OCI-LY1 (cell line): ENCODE results near the gene TEP1.

Experiments used
- H2AFZ ChIP-seq: fragments of 200-600 bp; sonication (generic), shearing (Covaris generic); 2 replicates; pipeline ENCODE4 v1.6.0; 2014; ENCODE audit warnings: antibody characterized with exemption, mild to moderate bottlenecking, low read length
- H3F3A ChIP-seq: fragments of 200-600 bp; sonication (generic), shearing (Covaris generic); 2 replicates; pipeline ENCODE4 v1.6.0; 2014; ENCODE audit warnings: mild to moderate bottlenecking, antibody characterized with exemption, low read length, moderate library complexity; ENCODE audit not compliant: insufficient read depth
- H3K27ac ChIP-seq: fragments of 200-600 bp; sonication (generic); 2 replicates; pipeline ENCODE4 v1.5.1; 2014; ENCODE audit warnings: low read length, mixed run types, mild to moderate bottlenecking, low read depth; ENCODE audit not compliant: poor library complexity, severe bottlenecking
- H3K27me3 ChIP-seq: fragments of 200-600 bp; sonication (generic); 2 replicates; pipeline ENCODE4 v1.6.0; 2014; ENCODE audit warnings: antibody characterized with exemption, mild to moderate bottlenecking, low read length, moderate library complexity; ENCODE audit not compliant: insufficient read depth
- H3K36me3 ChIP-seq: fragments of 200-600 bp; sonication (generic); 2 replicates; pipeline ENCODE4 v1.6.1; 2014; ENCODE audit warnings: mild to moderate bottlenecking, antibody characterized with exemption, low read length, moderate library complexity, mixed read lengths; ENCODE audit not compliant: insufficient read depth
- H3K4me1 ChIP-seq: fragments of 200-600 bp; sonication (generic); 2 replicates; pipeline ENCODE4 v1.5.1; 2014; ENCODE audit warnings: mild to moderate bottlenecking, low read length, moderate library complexity; ENCODE audit not compliant: insufficient read depth, severe bottlenecking
- H3K4me2 ChIP-seq: fragments of 200-600 bp; sonication (generic), shearing (Covaris generic); 2 replicates; pipeline ENCODE4 v1.6.1; 2014; ENCODE audit warnings: low read length
- H3K4me3 ChIP-seq: fragments of 200-600 bp; sonication (generic); 2 replicates; pipeline ENCODE4 v1.5.1; 2014; ENCODE audit warnings: low read length, low read depth, mild to moderate bottlenecking, mixed read lengths; ENCODE audit not compliant: poor library complexity, severe bottlenecking
- H3K79me2 ChIP-seq: fragments of 200-600 bp; shearing (Covaris generic); 2 replicates; pipeline ENCODE4 v1.6.1; 2016; ENCODE audit warnings: mixed run types, low read length, mixed read lengths; ENCODE audit not compliant: insufficient read depth
- H3K9ac ChIP-seq: fragments of 200-600 bp; sonication (generic), shearing (Covaris generic); 2 replicates; pipeline ENCODE4 v1.6.1; 2014; ENCODE audit warnings: mild to moderate bottlenecking, low read length, mixed read lengths
- H3K9me2 ChIP-seq: fragments of 200-600 bp; sonication (generic), shearing (Covaris generic); 2 replicates; pipeline ENCODE4 v1.6.1; 2014; ENCODE audit warnings: low read depth, mild to moderate bottlenecking, low read length, mixed read lengths
- H3K9me3 ChIP-seq: fragments of 200-600 bp; shearing (Covaris generic); 2 replicates; pipeline ENCODE4 v1.6.1; 2014; ENCODE audit warnings: low read length, mixed read lengths
- H4K20me1 ChIP-seq: fragments of 200-600 bp; sonication (generic), shearing (Covaris generic); 2 replicates; pipeline ENCODE4 v1.6.0; 2016; ENCODE audit warnings: mild to moderate bottlenecking, low read length; ENCODE audit not compliant: insufficient read depth
- EZH2 ChIP-seq: fragments of 200-600 bp; sonication (generic), shearing (Covaris generic); IDR thresholded peaks from 2 replicates; pipeline ENCODE4 v1.8.0; 2017; ENCODE audit warnings: borderline replicate concordance, mixed run types, mild to moderate bottlenecking, antibody characterized with exemption, low read length, moderate library complexity, mixed read lengths
- TF ChIP-seq, protein P1 (sequence below): fragments of 200-600 bp; sonication (generic), shearing (Covaris generic); IDR thresholded peaks from 2 replicates; pipeline ENCODE4 v1.5.1; 2017; ENCODE audit warnings: mild to moderate bottlenecking, antibody characterized with exemption, low read length, moderate library complexity, mixed read lengths

Gene TEP1

DNA sequence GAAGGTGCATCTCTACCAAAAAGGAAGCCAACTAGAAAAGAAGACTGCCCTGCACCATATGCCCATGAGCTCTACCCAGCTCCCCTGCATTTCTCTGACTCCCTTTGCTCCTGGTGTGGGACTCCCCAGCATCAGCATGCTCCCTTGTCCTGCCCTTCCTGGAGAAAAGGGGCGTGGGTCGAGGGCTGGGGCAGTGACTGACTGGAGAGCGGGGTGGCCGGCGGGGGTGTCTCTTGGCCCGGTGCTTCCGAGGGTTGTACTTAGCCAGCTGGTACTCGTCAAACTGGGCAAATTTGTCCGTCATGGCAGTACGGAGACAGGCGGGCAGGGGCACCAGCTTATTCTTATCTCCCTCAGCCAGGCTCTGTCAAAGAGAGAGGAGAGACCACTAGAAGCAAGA lies 9.8 kb downstream of the TEP1 start:
- Histone ChIP-seq H3K27ac (no peak overlapping the region), H3K79me2 (no peaks in the 10 kb centered on the region), H3K4me2 (no peak overlapping the region), H3K9ac (no peak overlapping the region), H3F3A (no peaks in the 10 kb centered on the region), H3K4me1 (no peaks in the 10 kb centered on the region), H3K27me3 (no peaks in the 10 kb centered on the region), H3K36me3 (peaks cover 58% of the 10 kb centered on the region), H3K4me3 (no peak overlapping the region), H4K20me1 (no peaks in the 10 kb centered on the region), H3K9me3 (no peaks in the 10 kb centered on the region), H2AFZ (no peak overlapping the region), H3K9me2 (no peaks in the 10 kb centered on the region)
- TF ChIP-seq, protein P1, sequence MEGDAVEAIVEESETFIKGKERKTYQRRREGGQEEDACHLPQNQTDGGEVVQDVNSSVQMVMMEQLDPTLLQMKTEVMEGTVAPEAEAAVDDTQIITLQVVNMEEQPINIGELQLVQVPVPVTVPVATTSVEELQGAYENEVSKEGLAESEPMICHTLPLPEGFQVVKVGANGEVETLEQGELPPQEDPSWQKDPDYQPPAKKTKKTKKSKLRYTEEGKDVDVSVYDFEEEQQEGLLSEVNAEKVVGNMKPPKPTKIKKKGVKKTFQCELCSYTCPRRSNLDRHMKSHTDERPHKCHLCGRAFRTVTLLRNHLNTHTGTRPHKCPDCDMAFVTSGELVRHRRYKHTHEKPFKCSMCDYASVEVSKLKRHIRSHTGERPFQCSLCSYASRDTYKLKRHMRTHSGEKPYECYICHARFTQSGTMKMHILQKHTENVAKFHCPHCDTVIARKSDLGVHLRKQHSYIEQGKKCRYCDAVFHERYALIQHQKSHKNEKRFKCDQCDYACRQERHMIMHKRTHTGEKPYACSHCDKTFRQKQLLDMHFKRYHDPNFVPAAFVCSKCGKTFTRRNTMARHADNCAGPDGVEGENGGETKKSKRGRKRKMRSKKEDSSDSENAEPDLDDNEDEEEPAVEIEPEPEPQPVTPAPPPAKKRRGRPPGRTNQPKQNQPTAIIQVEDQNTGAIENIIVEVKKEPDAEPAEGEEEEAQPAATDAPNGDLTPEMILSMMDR, result no peak
- TF ChIP-seq EZH2, result no peak

GRCh38 chr14:20400965-20401593 lies 12.2 kb downstream of the TEP1 start:
- H3K9me3 ChIP-seq, result no peaks in the 10 kb centered on the region
- H4K20me1 ChIP-seq, result no peaks in the 10 kb centered on the region
- H3K9ac ChIP-seq, result no peak overlapping the region
- H3K4me2 ChIP-seq, result no peak overlapping the region
- H2AFZ ChIP-seq, result no peak overlapping the region
- H3K79me2 ChIP-seq, result no peaks in the 10 kb centered on the region
- TF ChIP-seq EZH2, result no peak
- TF ChIP-seq, protein P1, result no peak
- H3K4me1 ChIP-seq, result no peaks in the 10 kb centered on the region
- H3K9me2 ChIP-seq, result no peaks in the 10 kb centered on the region
- H3K27me3 ChIP-seq, result no peaks in the 10 kb centered on the region
- no peaks in the 10 kb centered on the region for H3F3A ChIP-seq
- H3K4me3 ChIP-seq, result no peak overlapping the region
- peaks cover 49% of the 10 kb centered on the region for H3K36me3 ChIP-seq
- H3K27ac ChIP-seq, result no peak overlapping the region

DNA sequence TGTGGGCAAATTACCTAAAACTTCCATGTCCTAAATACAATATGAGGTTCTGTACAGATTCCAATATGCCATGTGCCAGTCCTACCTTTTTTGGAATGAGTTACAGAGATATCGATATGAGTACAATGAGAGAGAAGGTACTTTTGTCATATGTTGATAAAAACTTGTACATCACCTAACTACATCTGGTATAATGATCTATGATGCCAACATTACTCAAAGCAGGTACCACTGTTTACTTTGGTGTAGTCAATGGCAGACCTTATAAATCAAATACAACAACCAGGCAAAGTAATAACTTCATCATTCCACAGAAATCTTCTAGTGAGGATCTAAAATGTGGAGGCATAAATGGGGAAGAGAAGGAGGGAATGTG lies 12.7 kb downstream of the TEP1 start:
- Histone ChIP-seq H3K4me3 (no peak overlapping the region), H3F3A (no peaks in the 10 kb centered on the region), H3K9me3 (no peaks in the 10 kb centered on the region), H3K27me3 (no peaks in the 10 kb centered on the region), H3K79me2 (no peaks in the 10 kb centered on the region), H3K9ac (no peak overlapping the region), H4K20me1 (no peaks in the 10 kb centered on the region), H3K27ac (no peak overlapping the region), H3K4me1 (no peaks in the 10 kb centered on the region), H3K9me2 (no peaks in the 10 kb centered on the region), H2AFZ (no peak overlapping the region), H3K36me3 (peaks cover 49% of the 10 kb centered on the region), H3K4me2 (no peak overlapping the region)
- no peak for TF ChIP-seq EZH2
- TF ChIP-seq, protein P1, result no peak
